ENCODE measurements around the gene DOCK1. TPM values are rescaled to one million over a fixed set of nuclear protein-coding genes. Genes with fewer than 3 reads are reported as not detected.

Gene DOCK1
- total RNA-seq, 1 donor, result 99.7 TPM

DNA sequence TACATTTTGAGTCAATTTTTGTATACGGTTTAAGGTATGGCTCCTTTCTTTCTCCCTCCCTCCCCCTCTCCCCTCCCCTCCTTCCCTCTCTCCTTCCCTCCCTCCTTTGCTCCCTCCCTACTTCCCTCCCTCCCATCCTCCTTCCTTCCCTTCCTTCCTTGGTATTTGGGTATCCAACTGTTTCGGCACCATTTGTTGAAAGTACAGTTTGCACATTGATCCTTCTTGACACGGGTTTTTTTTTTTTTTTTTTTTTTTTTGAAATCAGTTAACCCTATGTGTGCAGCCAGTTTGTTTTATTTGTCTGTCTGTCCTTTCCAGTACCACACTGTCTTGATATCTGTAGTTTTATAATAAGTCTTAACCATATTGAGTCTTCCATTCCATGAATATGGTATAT, 331.0 kb downstream of the DOCK1 start:
- DNase-seq (ENCODE audit: low read depth), result no peak
- TF ChIP-seq, protein P1, sequence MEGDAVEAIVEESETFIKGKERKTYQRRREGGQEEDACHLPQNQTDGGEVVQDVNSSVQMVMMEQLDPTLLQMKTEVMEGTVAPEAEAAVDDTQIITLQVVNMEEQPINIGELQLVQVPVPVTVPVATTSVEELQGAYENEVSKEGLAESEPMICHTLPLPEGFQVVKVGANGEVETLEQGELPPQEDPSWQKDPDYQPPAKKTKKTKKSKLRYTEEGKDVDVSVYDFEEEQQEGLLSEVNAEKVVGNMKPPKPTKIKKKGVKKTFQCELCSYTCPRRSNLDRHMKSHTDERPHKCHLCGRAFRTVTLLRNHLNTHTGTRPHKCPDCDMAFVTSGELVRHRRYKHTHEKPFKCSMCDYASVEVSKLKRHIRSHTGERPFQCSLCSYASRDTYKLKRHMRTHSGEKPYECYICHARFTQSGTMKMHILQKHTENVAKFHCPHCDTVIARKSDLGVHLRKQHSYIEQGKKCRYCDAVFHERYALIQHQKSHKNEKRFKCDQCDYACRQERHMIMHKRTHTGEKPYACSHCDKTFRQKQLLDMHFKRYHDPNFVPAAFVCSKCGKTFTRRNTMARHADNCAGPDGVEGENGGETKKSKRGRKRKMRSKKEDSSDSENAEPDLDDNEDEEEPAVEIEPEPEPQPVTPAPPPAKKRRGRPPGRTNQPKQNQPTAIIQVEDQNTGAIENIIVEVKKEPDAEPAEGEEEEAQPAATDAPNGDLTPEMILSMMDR (IDR thresholded peaks at IDR 0.05; ENCODE audit: insufficient read depth, low read depth, low read length), result no peak

DNA sequence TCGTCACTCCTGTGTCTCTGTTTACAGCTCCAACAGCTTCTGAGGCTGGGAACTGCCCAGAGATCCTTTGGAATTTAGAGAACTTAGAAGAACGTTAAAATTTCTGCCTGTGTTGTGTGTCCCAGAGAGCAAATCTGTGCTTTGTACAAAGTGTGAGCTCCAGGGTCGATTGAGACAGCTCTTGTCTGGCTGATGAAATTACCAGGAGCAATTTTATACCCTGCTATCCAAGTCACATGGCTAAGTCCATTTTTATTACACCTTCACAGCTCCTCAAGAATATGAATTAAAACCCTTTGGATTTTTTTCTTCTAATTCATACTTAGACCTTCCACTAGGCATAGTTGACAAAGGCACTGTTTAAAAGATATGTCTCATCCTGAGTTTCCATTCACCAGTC, 337.7 kb downstream of the DOCK1 start:
- TF ChIP-seq, protein P1 (IDR thresholded peaks at IDR 0.05; ENCODE audit: insufficient read depth, low read depth, low read length), result no peak
- no peak for DNase-seq (ENCODE audit: low read depth)
- H3K4me3 ChIP-seq (ENCODE audit: low read depth, low read length), result no peak overlapping the region

More for the DNA sequence above, 331.0 kb downstream of the DOCK1 start:
- H3K4me3 ChIP-seq (ENCODE audit: low read depth, low read length), result no peak overlapping the region

DNA sequence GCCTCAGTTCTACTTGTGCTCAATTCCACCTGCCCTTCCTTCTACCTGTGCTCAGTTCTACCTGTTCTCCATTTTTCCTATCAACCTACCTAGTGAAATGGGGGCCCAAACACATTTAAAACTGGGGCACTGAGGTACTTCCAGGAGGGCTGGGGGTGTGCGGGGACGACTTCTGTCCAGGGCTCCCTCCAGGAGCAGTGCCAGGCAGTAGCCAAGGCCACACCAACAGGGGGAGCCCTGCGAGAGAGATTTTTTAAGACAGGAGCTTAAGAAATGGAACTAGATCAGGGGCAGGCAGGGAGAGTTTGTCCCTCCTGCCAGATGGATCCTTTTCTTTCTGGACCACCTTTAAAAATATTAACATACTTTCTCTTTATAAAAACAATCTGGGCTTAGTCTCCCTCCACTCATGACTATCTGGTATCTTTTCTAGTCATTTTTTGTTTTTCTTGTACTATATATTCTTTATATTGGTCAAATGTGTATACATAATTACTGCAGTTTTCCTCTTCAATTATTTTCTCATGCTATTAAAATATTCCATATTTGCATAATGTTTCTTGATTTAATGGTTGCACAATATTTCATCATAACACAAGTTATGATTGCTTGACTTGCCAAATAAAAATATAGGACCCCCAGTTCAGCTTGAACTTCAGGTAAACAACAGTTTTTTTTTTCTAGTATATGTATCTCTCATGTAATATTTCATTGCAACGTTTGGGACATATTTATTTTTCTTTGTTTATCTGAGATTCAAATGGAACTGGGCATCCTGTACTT, 338.5 kb downstream of the DOCK1 start:
- peak; percentile 49 for DNase-seq (ENCODE audit: low read depth)
- H3K4me3 ChIP-seq (ENCODE audit: low read depth, low read length), result no peak overlapping the region
- TF ChIP-seq, protein P1 (IDR thresholded peaks at IDR 0.05; ENCODE audit: insufficient read depth, low read depth, low read length), result peak; percentile 76

DNA sequence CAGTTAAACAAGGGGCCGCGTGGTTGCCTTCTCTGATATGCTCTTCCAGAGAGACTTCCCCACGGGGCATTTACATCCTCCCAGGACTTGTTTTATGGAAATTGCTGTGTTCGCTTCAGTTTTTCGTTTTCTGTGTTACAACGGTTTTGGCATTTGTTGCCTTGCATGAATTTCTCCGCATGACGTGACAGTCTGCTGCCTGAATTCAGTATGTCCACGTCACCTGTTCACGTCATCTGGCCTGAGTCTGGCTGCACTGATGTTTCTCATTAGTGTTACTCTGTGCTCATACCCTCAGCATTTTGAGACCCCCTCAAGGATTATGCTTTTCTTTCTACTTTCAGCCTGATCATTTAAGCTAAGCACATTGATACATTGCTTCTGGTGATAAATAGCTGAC, 340.2 kb downstream of the DOCK1 start:
- TF ChIP-seq, protein P1 (IDR thresholded peaks at IDR 0.05; ENCODE audit: insufficient read depth, low read depth, low read length), result no peak

DNA sequence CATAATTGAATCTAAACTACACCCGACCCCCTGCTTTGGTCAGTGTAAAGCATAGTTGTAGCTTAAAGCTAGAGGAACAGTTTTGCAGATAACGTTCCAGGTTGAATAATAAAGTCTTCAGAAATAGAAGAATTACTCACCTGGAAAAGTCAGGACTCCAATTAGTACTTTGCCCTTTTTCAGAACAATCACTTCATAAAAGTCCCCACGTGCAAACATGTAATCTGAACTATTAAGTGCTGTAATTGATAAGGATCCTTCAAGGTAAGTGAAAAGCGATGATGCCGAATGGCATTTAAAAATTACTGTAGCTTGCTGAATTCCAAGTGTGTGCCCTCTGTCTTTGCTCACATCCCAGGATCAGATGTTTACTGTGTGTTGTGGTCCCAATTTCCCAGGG, 344.8 kb downstream of the DOCK1 start:
- DNase-seq (ENCODE audit: low read depth), result no peak
- H3K4me3 ChIP-seq (ENCODE audit: low read depth, low read length), result no peak overlapping the region
- TF ChIP-seq, protein P1 (IDR thresholded peaks at IDR 0.05; ENCODE audit: insufficient read depth, low read depth, low read length), result no peak

More for the DNA sequence above, 340.2 kb downstream of the DOCK1 start:
- DNase-seq (ENCODE audit: low read depth), result no peak
- H3K4me3 ChIP-seq (ENCODE audit: low read depth, low read length), result no peak overlapping the region

DNA sequence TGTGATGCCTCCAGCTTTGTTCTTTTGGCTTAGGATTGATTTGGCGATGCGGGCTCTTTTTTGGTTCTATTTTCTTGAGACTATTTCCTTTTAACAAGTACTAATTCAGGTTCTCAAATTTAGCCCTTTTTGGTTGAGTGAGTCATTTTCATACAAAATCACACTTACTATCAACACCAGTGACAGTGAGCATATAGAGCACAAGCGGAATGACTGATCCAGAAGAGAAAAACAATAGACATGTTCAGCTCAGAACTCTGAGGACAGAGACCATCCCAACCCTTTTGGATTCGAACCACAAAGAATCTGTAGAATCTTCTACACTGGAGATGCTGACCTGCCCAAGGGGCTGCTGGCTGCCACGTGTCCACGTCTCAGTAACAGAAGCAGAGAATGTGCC, 347.6 kb downstream of the DOCK1 start:
- no peak overlapping the region for H3K4me3 ChIP-seq (ENCODE audit: low read depth, low read length)
- TF ChIP-seq, protein P1 (IDR thresholded peaks at IDR 0.05; ENCODE audit: insufficient read depth, low read depth, low read length), result no peak
- DNase-seq (ENCODE audit: low read depth), result no peak

DNA sequence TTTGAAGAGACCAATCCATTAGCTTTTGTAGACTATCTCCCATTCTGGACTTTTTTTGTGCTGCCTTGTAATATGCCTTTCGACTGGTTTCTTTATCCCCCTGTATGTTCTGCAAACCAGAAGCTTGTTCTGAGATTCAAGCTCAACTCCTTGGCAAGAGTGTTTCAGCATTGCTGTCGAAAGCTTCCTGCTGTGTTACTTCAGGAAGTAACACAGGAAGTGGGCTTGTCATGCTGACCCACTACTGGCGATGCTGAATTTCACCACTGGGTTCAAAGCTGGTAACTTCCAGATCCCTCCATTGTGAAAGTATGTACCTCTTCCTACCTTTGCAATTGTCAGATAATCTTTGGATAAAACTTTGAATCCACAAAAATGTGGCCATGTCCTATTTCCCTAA, 349.0 kb downstream of the DOCK1 start:
- DNase-seq (ENCODE audit: low read depth), result no peak
- TF ChIP-seq, protein P1 (IDR thresholded peaks at IDR 0.05; ENCODE audit: insufficient read depth, low read depth, low read length), result no peak
- no peak overlapping the region for H3K4me3 ChIP-seq (ENCODE audit: low read depth, low read length)

Data from fibroblast of villous mesenchyme (primary cell).